K562 (cell line): ENCODE data around the gene ST6GAL1. TPM values are rescaled to one million over a fixed set of nuclear protein-coding genes. Genes with fewer than 3 reads are reported as not detected.

Source experiments
- C11orf30 ChIP-seq: fragments of 450-650 bp; IDR thresholded peaks from 2 replicates; pipeline ENCODE4 v1.6.1; 2016; ENCODE audit warnings: low read depth, mild to moderate bottlenecking
- CBX2 ChIP-seq: fragments of 200-600 bp; sonication (generic); IDR thresholded peaks from one replicate; pipeline ENCODE4 v1.6.1; 2012; ENCODE audit warnings: mild to moderate bottlenecking, low read length, inconsistent platforms; ENCODE audit not compliant: insufficient read depth, poor library complexity, severe bottlenecking
- GABPA ChIP-seq: fragments of 200-800 bp; sonication (Bioruptor generic); conservative IDR thresholded peaks from 2 replicates; pipeline ENCODE4 v1.6.1; 2016; ENCODE audit warnings: low read depth, missing genetic modification characterization, missing compliant biosample characterization
- IFI16 ChIP-seq: fragments of 250-450 bp; sonication (Bioruptor Pico); IDR thresholded peaks from 2 replicates; pipeline ENCODE4 v2.1.2; 2022; ENCODE audit warnings: mild to moderate bottlenecking, inconsistent platforms
- JUNB ChIP-seq: fragments of 450-650 bp; formaldehyde crosslinking; conservative IDR thresholded peaks from 2 replicates; pipeline ENCODE4 v1.4.0; 2020; ENCODE audit warnings: mild to moderate bottlenecking
- KDM5B ChIP-seq: fragments of 200-600 bp; sonication (generic); IDR thresholded peaks from 2 replicates; pipeline ENCODE4 v1.6.1; 2012; ENCODE audit warnings: low read depth, mild to moderate bottlenecking, moderate library complexity, low read length, control low read depth, inconsistent platforms; ENCODE audit not compliant: insufficient replicate concordance
- MCM5 ChIP-seq: fragments of 450-650 bp; IDR thresholded peaks from 2 replicates; pipeline ENCODE4 v1.6.1; 2016; ENCODE audit warnings: low read depth
- NCOA6 ChIP-seq: fragments of 450-650 bp; IDR thresholded peaks from 2 replicates; pipeline ENCODE4 v1.6.1; 2017; ENCODE audit warnings: mild to moderate bottlenecking
- NFIC ChIP-seq: fragments of 450-650 bp; IDR thresholded peaks from 2 replicates; pipeline ENCODE4 v1.6.1; 2017; ENCODE audit warnings: mild to moderate bottlenecking, inconsistent platforms
- PHF21A ChIP-seq: fragments of 450-650 bp; IDR thresholded peaks from 2 replicates; pipeline ENCODE4 v1.6.1; 2017; ENCODE audit warnings: low read depth, borderline replicate concordance
- RBM22 ChIP-seq: fragments of 200-400 bp; formaldehyde crosslinking; IDR thresholded peaks from 2 replicates; pipeline ENCODE4 v1.6.1; 2018; ENCODE audit warnings: low read length, low read depth; ENCODE audit not compliant: poor library complexity, severe bottlenecking
- TEAD1 ChIP-seq, 2 experiments: fragments of 450-650 bp in 1 of 2; sonication (generic) in 1 of 2; formaldehyde crosslinking; IDR thresholded peaks; 2 replicates each; pipeline versions ENCODE4 v1.4.0 to v1.8.0; 2020 to 2022; ENCODE audit warnings: mild to moderate bottlenecking in 2 of 2, missing genetic modification reagents in 1 of 2
- YBX1 ChIP-seq: fragments of 450-650 bp; IDR thresholded peaks from 2 replicates; pipeline ENCODE4 v1.7.1; 2016; ENCODE audit warnings: mild to moderate bottlenecking
- ZBTB8A ChIP-seq: fragments of 450-650 bp; IDR thresholded peaks from 2 replicates; pipeline ENCODE4 v1.6.1; 2018; ENCODE audit warnings: mild to moderate bottlenecking, moderate library complexity; ENCODE audit not compliant: partially characterized antibody
- ZNF316 ChIP-seq: fragments of 450-650 bp; IDR thresholded peaks from 2 replicates; pipeline ENCODE4 v1.6.1; 2016
- ZNF444 ChIP-seq: fragments of 250-450 bp; sonication (Bioruptor Pico); IDR thresholded peaks from 2 replicates; pipeline ENCODE4 v1.4.0; 2020; ENCODE audit warnings: mild to moderate bottlenecking, moderate library complexity
- ZNF57 ChIP-seq: fragments of 450-650 bp; formaldehyde crosslinking; IDR thresholded peaks from 2 replicates; pipeline ENCODE4 v1.4.0; 2020; ENCODE audit warnings: mild to moderate bottlenecking, moderate library complexity
- polyA plus RNA-seq, 8 experiments: library from polyadenylated mRNA; depleted of rRNA in 4 of 8; stranded (reverse) in 5 of 8; unstranded in 3 of 8; fragments of >200 nt; fragmentation: Nextera tagmentation in 2 of 8; fragmentation: Illumina TruSeq in 1 of 8; extraction: Ambion mirVana in 2 of 8; extraction: Trizol in 1 of 8; gene quantifications; 2 replicates each; pipeline versions ENCODE4 v1.2.1 to v1.2.3, GENCODE V29; 2011 to 2014; ENCODE audit warnings: inconsistent platforms in 1 of 8, missing spikeins in 1 of 8
- total RNA-seq, 7 experiments: library from RNA; depleted of rRNA in 6 of 7; stranded (reverse); fragments of >200 nt in 6 of 7; fragmentation: Illumina TruSeq in 2 of 7; extraction: Trizol in 2 of 7; gene quantifications; 2 replicates each; pipeline versions ENCODE4 v1.2.1 to v1.2.3, GENCODE V29; 2011 to 2021; ENCODE audit warnings: low replicate concordance in 1 of 7
- TF ChIP-seq, protein P1 (sequence below): fragments of 450-650 bp; IDR thresholded peaks from 2 replicates; pipeline ENCODE4 v1.6.1; 2017; ENCODE audit warnings: mild to moderate bottlenecking, moderate library complexity
- TF ChIP-seq, protein P2 (sequence below): fragments of 450-650 bp; IDR thresholded peaks from 2 replicates; pipeline ENCODE4 v1.7.0; 2016; ENCODE audit warnings: borderline replicate concordance
- TF ChIP-seq, protein P3 (sequence below), 3 experiments: IDR thresholded peaks in 2 of 3; conservative IDR thresholded peaks in 1 of 3; 2 replicates each; pipeline ENCODE4 v1.5.1; 2011 to 2012; ENCODE audit warnings: low read length in 3 of 3, mild to moderate bottlenecking in 3 of 3, control low read depth in 2 of 3, improper control_type of control experiment in 1 of 3, inconsistent platforms in 1 of 3, low read depth in 1 of 3, mixed read lengths in 1 of 3, moderate library complexity in 1 of 3; ENCODE audit not compliant: insufficient read depth in 2 of 3

The ST6GAL1 gene
- total and polyA plus RNA-seq, 9 of the 15 experiments (the other 6 are each of a cell fraction or from before 2014, with no cell fraction given) = 31.9 to 145 (median 71.0) TPM

DNA sequence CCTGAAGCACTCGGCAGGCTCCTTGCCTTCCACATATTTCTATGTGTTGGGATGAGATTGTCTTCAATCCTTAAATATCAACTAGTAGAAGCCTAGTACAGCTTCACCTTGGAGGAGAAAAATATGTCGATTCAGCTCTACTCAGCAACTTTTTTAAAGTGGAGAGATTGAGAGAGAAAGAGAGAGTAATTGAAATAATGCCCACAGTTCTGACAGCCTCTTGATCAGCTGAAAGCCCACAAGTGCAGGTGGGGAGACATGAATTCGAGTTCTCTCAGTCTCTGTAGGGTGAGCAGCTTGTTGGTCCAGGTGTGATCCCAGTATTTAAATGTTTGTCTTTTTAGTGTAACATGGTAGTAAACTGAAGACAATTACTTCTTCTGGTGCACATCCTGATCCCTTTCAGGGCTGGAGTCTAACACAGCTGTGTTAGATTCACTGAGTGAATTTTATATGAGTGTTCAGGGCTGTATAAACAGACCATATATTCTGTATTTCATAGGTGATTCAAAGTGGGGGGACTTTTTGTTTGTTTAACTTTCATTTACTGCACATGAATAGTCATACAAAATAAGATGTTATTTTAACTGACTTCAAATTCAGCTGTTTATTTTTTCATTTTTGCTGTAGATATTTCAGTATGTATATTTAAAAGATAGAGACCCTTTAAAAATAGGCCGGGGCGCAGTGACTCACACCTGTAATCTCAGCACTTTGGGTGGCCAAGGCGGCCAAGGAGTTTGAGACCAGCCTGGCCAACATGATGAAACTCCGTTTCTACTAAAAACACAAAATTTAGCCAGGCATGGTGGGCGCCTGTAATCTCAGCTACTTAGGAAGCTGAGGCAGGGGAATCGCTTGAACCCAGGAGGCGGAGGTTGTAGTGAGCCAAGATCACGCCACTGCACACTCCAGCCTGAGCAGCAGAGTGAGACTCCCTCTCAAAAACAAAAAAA is 64.0 kb downstream of the ST6GAL1 start (continued):
- TF ChIP-seq PHF21A (no peak), ZNF57 (CRISPR knock-in tag) (no peak), TEAD1 (CRISPR knock-in tag; IDR thresholded peaks at IDR 0.05) (no peak), JUNB (CRISPR knock-in tag) (no peak), ZNF316 (peak; percentile 92), C11orf30 (peak; percentile 90), KDM5B (no peak), YBX1 (no peak), NFIC (no peak), MCM5 (no peak), IFI16 (CRISPR knock-in tag) (no peak), CBX2 (no peak), NCOA6 (no peak), GABPA (tag) (no peak), ZNF444 (no peak), ZBTB8A (no peak), RBM22 (no peak)
- TF ChIP-seq, protein P1, sequence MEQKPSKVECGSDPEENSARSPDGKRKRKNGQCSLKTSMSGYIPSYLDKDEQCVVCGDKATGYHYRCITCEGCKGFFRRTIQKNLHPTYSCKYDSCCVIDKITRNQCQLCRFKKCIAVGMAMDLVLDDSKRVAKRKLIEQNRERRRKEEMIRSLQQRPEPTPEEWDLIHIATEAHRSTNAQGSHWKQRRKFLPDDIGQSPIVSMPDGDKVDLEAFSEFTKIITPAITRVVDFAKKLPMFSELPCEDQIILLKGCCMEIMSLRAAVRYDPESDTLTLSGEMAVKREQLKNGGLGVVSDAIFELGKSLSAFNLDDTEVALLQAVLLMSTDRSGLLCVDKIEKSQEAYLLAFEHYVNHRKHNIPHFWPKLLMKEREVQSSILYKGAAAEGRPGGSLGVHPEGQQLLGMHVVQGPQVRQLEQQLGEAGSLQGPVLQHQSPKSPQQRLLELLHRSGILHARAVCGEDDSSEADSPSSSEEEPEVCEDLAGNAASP = no peak
- TF ChIP-seq, protein P2, sequence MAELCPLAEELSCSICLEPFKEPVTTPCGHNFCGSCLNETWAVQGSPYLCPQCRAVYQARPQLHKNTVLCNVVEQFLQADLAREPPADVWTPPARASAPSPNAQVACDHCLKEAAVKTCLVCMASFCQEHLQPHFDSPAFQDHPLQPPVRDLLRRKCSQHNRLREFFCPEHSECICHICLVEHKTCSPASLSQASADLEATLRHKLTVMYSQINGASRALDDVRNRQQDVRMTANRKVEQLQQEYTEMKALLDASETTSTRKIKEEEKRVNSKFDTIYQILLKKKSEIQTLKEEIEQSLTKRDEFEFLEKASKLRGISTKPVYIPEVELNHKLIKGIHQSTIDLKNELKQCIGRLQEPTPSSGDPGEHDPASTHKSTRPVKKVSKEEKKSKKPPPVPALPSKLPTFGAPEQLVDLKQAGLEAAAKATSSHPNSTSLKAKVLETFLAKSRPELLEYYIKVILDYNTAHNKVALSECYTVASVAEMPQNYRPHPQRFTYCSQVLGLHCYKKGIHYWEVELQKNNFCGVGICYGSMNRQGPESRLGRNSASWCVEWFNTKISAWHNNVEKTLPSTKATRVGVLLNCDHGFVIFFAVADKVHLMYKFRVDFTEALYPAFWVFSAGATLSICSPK = no peak
- TF ChIP-seq, protein P3, sequence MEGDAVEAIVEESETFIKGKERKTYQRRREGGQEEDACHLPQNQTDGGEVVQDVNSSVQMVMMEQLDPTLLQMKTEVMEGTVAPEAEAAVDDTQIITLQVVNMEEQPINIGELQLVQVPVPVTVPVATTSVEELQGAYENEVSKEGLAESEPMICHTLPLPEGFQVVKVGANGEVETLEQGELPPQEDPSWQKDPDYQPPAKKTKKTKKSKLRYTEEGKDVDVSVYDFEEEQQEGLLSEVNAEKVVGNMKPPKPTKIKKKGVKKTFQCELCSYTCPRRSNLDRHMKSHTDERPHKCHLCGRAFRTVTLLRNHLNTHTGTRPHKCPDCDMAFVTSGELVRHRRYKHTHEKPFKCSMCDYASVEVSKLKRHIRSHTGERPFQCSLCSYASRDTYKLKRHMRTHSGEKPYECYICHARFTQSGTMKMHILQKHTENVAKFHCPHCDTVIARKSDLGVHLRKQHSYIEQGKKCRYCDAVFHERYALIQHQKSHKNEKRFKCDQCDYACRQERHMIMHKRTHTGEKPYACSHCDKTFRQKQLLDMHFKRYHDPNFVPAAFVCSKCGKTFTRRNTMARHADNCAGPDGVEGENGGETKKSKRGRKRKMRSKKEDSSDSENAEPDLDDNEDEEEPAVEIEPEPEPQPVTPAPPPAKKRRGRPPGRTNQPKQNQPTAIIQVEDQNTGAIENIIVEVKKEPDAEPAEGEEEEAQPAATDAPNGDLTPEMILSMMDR (IDR thresholded peaks at IDR 0.05 in 2 of 3, conservative IDR thresholded peaks at IDR 0.05 in 1 of 3; ENCODE audit: insufficient read depth in 2 of 3, low read depth in 1 of 3, low read length in 3 of 3) = no peak
